Activated T-cell treated with anti-CD3 and anti-CD28 coated beads, Interleukin-2, amount 50 U/mL, for 72 hours (primary cell): ENCODE measurements around the gene CARD10. TPM values are rescaled to one million over a fixed set of nuclear protein-coding genes. Genes with fewer than 3 reads are reported as not detected.
A peak's percentile ranks its signal among the peaks of the same experiment; 100 is the strongest.
"Not testable (repeated sequence)": the region's sequence is repeated elsewhere in the genome, so short reads cannot be mapped to it uniquely, and the experiment has no call there.

Source experiments
- ATAC-seq, 2 donors: fragments of 150-1000 bp; cut with Tn5 transposase; replicated peaks in 1 of 2; 2 replicates each; pipeline ENCODE4 v1.10.0; 2021; ENCODE audit warnings: moderate library complexity in 2 of 2, mild to moderate bottlenecking in 1 of 2
- DNase-seq, 2 donors: peaks; one replicate each; pipeline ENCODE4 v3.0.0; 2021 to 2022; ENCODE audit warnings: mixed read lengths in 1 of 2
- H3K27ac Mint-ChIP-seq: one replicate; pipeline ENCODE4 v1.8.0; 2022; ENCODE audit warnings: mild to moderate bottlenecking, moderate library complexity, mixed read lengths
- H3K27me3 Mint-ChIP-seq: one replicate; pipeline ENCODE4 v1.8.0; 2022; ENCODE audit warnings: low read depth, mixed read lengths
- H3K36me3 Mint-ChIP-seq, 2 donors: one replicate each; pipeline ENCODE4 v1.8.0; 2022; ENCODE audit warnings: mixed read lengths in 2 of 2, mild to moderate bottlenecking in 1 of 2; ENCODE audit not compliant: insufficient read depth in 2 of 2
- H3K4me1 Mint-ChIP-seq: one replicate; pipeline ENCODE4 v1.8.0; 2022; ENCODE audit warnings: low read depth, mixed read lengths
- H3K4me3 Mint-ChIP-seq, 2 donors: one replicate each; pipeline ENCODE4 v1.8.0; 2022; ENCODE audit warnings: mild to moderate bottlenecking in 2 of 2, mixed read lengths in 2 of 2, moderate library complexity in 2 of 2
- H3K9me3 Mint-ChIP-seq, 2 donors: one replicate each; pipeline ENCODE4 v1.8.0; 2022; ENCODE audit warnings: mixed read lengths in 2 of 2
- total RNA-seq, 2 donors: library from RNA; stranded (reverse); gene quantifications; one replicate each; pipeline ENCODE4 v1.2.3, GENCODE V29; 2022

The CARD10 gene
- total RNA-seq, 2 donors from 2014 or later: 0.25 TPM; not detected in 1

DNA sequence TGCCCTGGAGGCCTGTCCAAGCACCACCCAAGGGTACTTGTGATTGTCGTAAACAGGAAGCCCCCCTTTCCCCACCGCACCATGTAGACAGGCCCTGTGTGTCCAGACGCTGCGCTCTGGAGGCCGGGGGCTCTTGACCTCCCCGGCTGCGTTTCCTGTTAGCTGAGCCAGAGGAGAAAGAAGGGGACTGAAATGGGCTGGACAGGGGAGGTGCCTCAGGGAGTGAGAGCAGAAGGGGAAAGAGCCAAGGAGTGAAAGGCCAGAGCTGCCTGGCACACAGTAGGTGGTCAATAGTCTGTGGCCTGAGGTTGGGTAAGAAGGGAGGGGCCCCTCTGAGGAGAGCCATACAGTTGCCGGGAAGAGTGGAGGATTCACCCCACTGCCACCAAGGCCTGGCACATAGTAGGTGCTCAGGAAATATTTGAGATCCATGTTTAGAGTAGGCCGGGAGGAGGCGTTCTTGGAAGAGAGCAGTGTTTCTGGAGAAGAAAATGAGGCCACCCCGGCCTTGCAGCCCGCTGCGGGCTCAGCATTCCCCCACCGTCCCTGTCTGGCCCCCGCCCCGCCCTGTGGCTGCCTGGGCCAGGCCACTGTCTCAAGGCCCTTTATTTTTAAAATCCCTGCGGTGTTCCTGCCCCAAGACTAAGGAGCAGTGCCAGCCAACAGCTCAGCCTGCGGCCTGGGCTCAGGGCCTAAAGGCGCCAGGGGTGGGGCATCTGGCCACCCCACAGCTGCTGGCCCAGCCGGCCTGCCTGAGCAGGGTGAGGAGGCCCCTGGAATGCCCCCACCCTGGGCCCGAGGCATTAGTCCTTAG, 27.4 kb upstream of the CARD10 start:
- H3K27ac Mint-ChIP-seq: no peak overlapping the region
- ATAC-seq: no peak

DNA sequence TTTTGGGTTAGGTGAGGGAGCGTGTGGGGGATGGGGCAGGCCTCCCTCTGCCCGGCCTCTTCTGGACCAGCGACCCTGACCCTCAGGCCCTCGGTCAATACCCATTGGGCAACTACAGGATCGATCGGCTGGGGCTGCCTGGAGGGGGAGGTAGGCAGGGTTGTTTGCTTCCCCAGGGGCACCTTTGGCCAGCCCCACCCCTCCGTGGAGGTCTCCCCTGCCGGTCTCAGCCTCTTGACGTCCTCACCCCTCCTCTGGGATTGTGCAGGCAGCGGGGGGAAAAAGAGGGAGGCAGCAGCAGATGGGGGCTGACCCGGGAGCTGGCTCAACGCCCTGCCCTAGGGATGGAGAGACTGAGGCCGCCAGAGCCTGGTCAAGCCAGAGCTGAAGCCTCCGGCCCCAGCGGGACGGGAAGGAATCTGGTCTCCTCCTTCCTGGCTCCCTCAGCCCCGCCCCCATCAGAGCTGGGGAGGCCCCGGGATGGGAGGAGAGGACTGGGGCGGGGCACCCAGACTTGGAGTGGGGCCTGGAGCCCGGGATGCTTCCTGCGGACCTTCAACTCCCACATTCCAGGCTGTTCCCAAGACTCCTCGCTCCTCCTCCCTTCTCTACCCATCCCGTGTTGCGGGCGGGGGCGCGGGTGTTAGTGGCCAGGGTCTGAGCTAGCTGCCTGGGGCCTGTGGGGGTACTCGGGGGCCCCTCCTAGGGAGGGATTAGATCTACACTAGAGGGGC, 26.7 kb upstream of the CARD10 start:
- H3K4me1 Mint-ChIP-seq: peaks cover 27% of the 10 kb centered on the region
- no peaks in the 10 kb centered on the region for H3K9me3 Mint-ChIP-seq
- no peak overlapping the region for H3K4me3 Mint-ChIP-seq
- no peak overlapping the region for H3K27ac Mint-ChIP-seq
- H3K27me3 Mint-ChIP-seq: peaks cover 3% of the 10 kb centered on the region
- no peaks in the 10 kb centered on the region for H3K36me3 Mint-ChIP-seq
- ATAC-seq (no peak), DNase-seq (no peak)

More for the DNA sequence above, 27.4 kb upstream of the CARD10 start:
- H3K4me3 Mint-ChIP-seq: no peak overlapping the region
- no peaks in the 10 kb centered on the region for H3K36me3 Mint-ChIP-seq
- no peak for DNase-seq
- no peaks in the 10 kb centered on the region for H3K9me3 Mint-ChIP-seq
- peaks cover 9% of the 10 kb centered on the region for H3K27me3 Mint-ChIP-seq
- peaks cover 19% of the 10 kb centered on the region for H3K4me1 Mint-ChIP-seq

DNA sequence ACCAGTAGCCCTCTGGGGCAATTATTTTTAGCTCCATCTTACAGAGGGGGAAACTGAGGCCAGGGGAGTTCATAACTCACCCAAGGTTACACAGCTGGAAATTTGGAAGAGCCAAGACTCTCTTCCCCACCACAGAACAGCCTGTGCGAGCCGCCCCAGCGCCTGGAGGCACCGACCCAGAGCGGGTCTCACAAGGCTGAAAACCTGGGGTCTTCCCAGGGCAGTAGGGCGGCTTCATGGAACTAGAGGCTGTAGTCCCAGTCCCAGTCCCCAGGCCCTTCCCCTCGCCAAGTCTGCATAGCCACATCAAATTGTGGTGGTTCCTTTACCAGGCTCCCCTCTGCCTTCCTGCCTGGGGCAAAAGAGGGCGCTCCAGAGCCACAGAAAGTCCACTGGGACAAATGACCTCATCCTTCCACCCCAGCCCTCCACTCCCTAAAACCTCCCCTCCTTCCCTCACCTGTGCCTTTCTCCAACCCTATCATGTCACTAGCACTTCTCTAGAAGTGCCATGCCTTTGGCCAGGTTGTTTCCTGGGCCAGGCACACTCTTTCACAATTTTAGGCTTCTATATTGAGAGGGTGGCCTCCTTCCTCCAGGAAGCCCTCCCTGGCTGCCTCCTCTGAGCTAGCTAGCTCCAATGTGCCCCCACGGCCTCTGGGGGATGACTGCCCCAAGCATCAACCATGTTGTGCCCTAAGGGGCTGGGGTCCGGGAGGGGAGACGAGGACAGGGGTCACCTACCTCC, 25.9 kb upstream of the CARD10 start:
- Mint-ChIP-seq H3K4me1 (peaks cover 34% of the 10 kb centered on the region), H3K27me3 (peaks cover 9% of the 10 kb centered on the region), H3K27ac (no peak overlapping the region), H3K9me3 (no peaks in the 10 kb centered on the region), H3K4me3 (no peak overlapping the region), H3K36me3 (no peaks in the 10 kb centered on the region)
- DNase-seq (peak; percentile 69 to 78), ATAC-seq (peak; percentile 57 to 65)

DNA sequence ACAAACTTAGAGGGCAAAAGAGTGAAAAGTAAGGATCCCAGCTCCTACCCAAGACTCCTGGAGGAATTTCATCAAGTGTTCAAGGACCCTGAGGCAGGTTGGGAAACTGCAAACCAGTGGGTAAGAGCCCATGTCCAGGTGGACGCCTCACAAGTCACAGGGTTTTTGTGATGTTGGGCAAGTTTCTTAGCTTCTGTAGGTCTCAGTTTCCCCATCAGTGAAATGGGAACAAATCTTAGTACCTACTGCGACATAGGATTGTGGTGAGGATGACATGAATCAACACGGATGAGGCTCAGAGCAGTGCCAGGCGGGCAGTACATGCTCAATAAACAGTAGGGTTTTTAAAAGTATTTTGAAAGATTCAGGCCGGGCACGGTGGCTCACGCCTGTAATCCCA, 23.7 kb upstream of the CARD10 start:
- H3K4me1 Mint-ChIP-seq: peaks cover 52% of the 10 kb centered on the region
- H3K4me3 Mint-ChIP-seq: no peak overlapping the region
- peaks cover 24% of the 10 kb centered on the region for H3K27me3 Mint-ChIP-seq
- H3K27ac Mint-ChIP-seq: peak overlapping the region; percentile 80
- H3K36me3 Mint-ChIP-seq: no peaks in the 10 kb centered on the region
- no peaks in the 10 kb centered on the region for H3K9me3 Mint-ChIP-seq
- ATAC-seq (no peak), DNase-seq (no peak)

DNA sequence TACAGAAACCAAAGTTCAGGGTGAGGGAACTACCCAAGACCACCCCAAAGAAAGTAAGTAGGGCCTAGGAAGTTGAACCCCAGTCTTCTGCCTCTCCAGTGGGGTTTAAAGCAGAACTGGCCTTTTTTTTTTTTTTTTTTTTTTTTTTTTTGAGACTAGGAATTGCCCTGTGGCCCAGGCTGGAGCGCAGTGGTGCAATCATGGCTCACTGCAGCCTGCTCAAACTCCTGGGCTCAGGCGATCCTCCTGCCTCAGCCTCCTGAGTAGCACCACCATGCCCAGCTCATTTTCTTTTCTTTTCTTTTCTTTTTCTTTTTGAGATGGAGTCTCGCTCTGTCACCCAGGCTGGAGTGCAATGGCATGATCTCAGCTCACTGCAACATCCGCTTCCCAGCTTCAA, 23.2 kb upstream of the CARD10 start:
- not testable (repeated sequence) for H3K36me3 Mint-ChIP-seq, DNase-seq, H3K9me3 Mint-ChIP-seq, ATAC-seq
- Mint-ChIP-seq H3K27me3 (peaks cover 24% of the 10 kb centered on the region), H3K4me3 (peak overlapping the region in 1 of 2 donors; percentile 68), H3K27ac (peak overlapping the region; percentile 80), H3K4me1 (peaks cover 57% of the 10 kb centered on the region)

DNA sequence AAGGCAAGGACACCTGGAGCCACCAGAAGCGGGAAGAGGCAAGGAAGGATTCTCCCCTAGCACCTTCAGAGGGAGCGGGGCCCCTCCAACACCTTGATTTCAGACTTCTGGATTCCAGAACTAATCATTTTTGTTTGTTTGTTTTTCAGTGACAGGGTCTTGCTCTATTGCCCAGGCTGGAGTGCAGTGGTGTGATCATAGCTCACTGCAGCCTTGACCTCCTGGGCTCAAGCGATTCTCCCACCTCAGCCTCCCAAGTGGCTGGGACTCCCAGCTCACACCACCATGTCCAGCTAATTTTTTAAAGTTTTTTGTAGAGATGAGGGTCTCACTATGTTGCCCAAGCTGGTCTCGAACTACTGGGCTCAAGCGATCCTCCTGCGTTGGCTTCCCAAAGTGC, 20.6 kb upstream of the CARD10 start:
- not testable (repeated sequence) for H3K4me3 Mint-ChIP-seq, DNase-seq, H3K9me3 Mint-ChIP-seq, ATAC-seq, H3K36me3 Mint-ChIP-seq, H3K27ac Mint-ChIP-seq
- peaks cover 24% of the 10 kb centered on the region for H3K27me3 Mint-ChIP-seq
- peaks cover 49% of the 10 kb centered on the region for H3K4me1 Mint-ChIP-seq

DNA sequence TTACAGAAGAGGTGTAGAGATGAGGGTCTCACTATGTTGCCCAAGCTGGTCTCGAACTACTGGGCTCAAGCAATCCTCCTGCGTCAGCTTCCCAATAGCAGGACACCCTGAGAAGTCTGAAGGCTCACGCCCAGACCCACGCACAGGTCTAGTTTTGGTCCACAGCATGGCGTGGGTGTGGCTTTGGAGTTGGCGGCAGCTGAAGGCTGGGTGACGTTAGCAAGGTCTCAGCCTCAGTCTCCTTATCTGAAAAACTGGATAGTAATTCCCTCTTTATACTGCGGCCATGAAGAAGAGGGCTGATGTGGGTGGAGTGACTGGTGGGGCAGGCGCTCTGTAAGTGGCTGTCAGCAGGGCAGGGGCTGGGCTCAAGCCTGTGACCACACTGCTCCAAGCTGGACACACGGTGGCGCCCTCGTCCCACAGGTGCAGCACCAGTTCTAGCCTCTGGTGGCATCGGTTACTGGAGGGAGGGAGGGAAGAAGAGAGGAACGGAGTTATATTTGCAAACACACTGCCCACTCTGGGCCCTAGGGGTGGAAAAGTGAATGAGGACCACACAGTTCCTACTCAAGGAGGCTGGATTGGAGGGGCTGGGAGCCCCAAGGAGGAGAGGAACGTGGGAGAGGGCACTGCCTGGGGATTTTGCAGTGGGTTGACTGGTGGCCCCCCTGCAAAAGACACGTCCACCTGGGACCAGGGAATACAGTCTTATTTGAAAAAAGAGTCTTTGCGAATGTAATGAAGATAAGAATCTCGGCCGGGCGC, 19.6 kb upstream of the CARD10 start:
- ATAC-seq (peak; percentile 95 to 97), DNase-seq (peak; percentile 93)
- Mint-ChIP-seq H3K27ac (no peak overlapping the region), H3K4me1 (peaks cover 58% of the 10 kb centered on the region), H3K4me3 (peak overlapping the region; percentile 46 to 77), H3K9me3 (no peaks in the 10 kb centered on the region), H3K36me3 (no peaks in the 10 kb centered on the region), H3K27me3 (peaks cover 32% of the 10 kb centered on the region)

DNA sequence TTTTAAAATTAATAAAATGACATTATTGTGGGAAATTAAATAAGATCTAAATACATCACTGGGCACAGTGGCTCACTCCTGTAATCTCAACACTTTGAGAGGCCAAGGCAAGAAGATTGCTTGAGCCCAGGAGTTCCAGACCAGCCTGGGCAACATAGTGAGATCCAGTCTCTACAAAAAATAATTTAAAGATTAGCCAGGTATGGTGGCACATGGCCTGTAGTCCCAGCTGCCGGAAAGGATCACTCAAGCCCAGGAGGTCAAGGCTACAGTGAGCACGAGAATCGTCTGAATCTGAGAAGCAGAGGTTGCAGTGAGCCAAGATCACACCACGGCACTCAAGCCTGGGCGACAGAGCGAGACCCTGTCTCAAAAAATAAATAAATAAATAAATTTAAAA, 15.9 kb upstream of the CARD10 start:
- DNase-seq (no peak), ATAC-seq (no peak)
- no peaks in the 10 kb centered on the region for H3K36me3 Mint-ChIP-seq
- H3K4me1 Mint-ChIP-seq: peaks cover 43% of the 10 kb centered on the region
- no peak overlapping the region for H3K4me3 Mint-ChIP-seq
- H3K27me3 Mint-ChIP-seq: peaks cover 32% of the 10 kb centered on the region
- no peaks in the 10 kb centered on the region for H3K9me3 Mint-ChIP-seq
- no peak overlapping the region for H3K27ac Mint-ChIP-seq

DNA sequence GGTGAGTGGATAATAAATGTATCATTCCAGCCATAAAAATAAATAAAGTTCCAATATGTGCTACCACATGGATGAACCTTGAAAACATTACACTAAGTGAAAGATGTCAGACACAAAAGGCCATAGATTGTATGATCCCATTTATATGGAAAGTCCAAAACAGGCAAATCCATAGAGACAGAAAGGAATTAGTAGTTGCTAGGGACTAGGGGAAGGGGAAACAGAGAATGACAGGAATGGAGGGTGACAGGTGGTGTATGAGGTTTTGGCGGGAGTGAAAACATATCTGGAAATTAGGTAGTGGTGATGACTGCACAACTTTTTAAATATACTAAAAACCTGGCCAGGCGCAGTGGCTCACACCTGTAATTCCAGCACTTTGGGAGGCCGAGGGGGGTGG, 15.2 kb upstream of the CARD10 start:
- ATAC-seq (no peak), DNase-seq (no peak)
- Mint-ChIP-seq H3K27ac (no peak overlapping the region), H3K9me3 (no peaks in the 10 kb centered on the region), H3K4me3 (peak overlapping the region in 1 of 2 donors; percentile 0), H3K36me3 (no peaks in the 10 kb centered on the region), H3K27me3 (peaks cover 24% of the 10 kb centered on the region), H3K4me1 (peaks cover 47% of the 10 kb centered on the region)

DNA sequence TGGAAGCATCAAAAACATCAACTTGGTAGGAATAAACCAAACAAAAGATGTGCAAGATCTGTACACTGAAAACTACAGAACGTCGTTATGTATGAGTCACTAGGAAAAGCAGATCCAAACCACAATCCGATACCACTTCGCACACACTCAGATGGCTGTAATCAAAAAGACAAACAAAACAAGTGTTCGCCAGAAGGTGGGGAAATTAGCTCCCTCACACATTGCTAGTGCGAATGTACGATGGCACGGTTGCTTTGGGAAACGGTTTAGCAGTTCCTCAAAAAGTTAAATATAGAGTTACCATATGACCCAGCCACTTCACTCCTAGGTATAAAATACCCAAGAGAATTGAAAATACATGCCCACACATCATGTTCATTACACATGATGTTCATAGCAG, 14.8 kb upstream of the CARD10 start:
- Mint-ChIP-seq H3K27me3 (peaks cover 20% of the 10 kb centered on the region), H3K36me3 (no peaks in the 10 kb centered on the region), H3K4me3 (peak overlapping the region; percentile 0 to 32), H3K27ac (no peak overlapping the region), H3K9me3 (no peaks in the 10 kb centered on the region), H3K4me1 (peaks cover 43% of the 10 kb centered on the region)
- ATAC-seq (peak in 1 of 2 donors; percentile 64), DNase-seq (peak in 1 of 2 donors; percentile 38)

DNA sequence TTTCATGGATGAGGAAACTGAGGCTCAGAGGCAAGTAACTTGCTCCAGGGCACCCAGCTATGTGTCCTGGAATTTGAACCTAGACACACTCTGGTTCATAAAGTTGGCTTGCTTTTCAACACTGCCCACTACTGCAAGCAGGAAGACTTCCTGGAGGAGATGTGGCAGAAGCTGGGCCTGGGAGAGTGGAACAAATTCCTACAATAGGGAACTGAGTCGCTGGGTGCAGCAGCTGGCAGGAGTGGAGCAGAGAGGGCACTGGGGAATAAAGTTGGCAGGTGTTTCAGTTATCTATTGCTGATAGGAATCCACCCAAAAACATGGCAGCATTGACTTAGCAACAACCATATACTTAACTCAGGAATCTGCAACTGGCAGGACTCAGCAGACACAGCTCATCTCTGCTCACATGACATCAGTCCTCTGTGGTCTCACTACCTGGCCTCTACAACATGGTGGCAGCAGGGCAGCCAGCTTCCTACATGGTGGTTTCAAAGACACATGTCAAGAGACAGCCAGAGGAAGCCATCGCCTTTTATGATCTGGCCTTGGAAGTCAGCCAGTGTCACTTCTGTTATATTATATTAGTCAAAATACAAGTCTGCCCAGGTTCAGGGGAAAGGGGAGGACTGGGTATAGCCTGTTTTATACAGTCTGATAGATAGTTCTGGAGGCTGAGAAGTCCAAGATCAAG, 10.6 kb upstream of the CARD10 start:
- peak; percentile 64 to 89 for ATAC-seq
- no peaks in the 10 kb centered on the region for H3K9me3 Mint-ChIP-seq
- H3K36me3 Mint-ChIP-seq: no peaks in the 10 kb centered on the region
- peaks cover 15% of the 10 kb centered on the region for H3K27me3 Mint-ChIP-seq
- no peak overlapping the region for H3K4me3 Mint-ChIP-seq
- peaks cover 36% of the 10 kb centered on the region for H3K4me1 Mint-ChIP-seq
- H3K27ac Mint-ChIP-seq: no peak overlapping the region
- DNase-seq: peak; percentile 20 to 24

DNA sequence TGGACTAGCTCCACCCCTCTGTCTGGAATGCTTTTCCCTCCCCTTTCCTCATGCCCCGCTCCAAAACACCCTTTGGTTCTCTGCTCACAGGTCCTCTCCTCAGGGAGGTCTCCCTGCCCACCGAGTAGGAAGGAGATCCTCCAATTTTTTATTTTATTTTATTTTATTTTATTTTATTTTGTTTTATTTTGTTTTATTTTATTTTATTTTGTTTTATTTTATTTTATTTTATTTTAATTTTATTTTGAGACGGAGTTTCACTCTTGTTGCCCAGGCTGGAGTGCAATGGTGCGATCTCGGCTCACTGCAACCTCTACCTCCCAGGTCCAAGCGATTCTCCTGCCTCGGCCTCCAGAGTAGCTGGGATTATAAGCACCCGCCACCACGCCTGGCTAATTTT, 8.7 kb upstream of the CARD10 start:
- H3K27ac Mint-ChIP-seq, H3K9me3 Mint-ChIP-seq, H3K4me3 Mint-ChIP-seq: not testable (repeated sequence)

More for the DNA sequence above, 8.7 kb upstream of the CARD10 start:
- not testable (repeated sequence) for ATAC-seq, DNase-seq, H3K36me3 Mint-ChIP-seq
- Mint-ChIP-seq H3K27me3 (peaks cover 17% of the 10 kb centered on the region), H3K4me1 (peaks cover 18% of the 10 kb centered on the region)
